ENCODE measurements around the gene KCTD7.
"Not testable (repeated sequence)": the region's sequence is repeated elsewhere in the genome, so short reads cannot be mapped to it uniquely, and the experiment has no call there.

The KCTD7 gene

DNA sequence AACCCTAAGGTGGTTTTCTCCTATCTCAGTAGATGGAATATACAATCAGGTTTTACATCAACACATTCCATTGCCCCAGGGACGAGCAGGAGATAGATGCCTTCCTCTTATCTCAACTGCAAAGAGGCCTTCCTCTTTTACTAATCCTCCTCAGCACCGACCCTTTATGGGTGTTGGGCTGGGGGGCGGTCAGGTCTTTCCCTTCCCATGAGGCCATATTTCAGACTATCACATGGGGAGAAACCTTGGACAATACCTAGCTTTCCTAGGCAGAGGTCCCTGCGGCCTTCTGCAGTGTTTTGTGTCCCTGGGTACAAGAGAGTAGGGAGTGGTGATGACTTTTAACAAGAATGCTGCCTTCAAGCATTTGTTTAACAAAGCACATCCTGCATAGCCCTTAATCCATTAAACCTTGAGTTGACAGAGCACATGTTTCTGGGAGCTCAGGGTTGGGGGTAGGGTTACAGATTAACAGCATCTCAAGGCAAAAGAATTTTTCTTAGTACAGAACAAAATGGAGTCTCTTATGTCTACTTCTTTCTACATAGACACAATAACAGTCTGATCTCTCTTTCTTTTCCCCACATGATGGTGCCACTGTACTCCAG, 9.2 kb upstream of the KCTD7 start:
- not testable (repeated sequence) for DNase-seq

DNA sequence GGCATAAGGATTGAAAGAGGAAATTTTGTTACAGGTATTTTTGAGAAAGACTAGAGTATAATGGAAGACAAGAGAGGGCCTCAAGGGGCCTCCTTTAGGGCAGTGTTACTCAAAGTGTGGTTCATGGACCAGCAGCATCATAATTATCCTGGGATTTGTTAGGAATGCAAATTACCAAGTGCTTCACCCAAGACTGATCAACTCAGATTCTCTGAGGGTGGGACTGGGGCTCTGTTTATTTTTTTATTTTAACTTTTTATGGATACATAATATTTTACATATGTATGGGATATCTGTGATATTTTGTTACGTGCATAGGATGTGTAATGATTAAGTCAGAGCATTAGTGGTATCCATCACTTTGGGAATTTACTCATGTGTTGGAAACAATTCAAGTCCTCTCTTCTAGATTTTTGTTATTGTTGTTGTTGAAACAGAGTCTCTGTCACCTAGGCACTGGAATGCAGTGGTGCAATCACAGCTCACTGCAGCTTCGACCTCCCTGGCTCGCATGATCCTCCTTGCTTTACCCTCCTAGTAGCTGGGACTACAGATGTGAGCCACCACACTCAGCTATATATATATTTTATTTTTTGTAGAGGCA, 2.2 kb upstream of the KCTD7 start:
- DNase-seq, result no peak

DNA sequence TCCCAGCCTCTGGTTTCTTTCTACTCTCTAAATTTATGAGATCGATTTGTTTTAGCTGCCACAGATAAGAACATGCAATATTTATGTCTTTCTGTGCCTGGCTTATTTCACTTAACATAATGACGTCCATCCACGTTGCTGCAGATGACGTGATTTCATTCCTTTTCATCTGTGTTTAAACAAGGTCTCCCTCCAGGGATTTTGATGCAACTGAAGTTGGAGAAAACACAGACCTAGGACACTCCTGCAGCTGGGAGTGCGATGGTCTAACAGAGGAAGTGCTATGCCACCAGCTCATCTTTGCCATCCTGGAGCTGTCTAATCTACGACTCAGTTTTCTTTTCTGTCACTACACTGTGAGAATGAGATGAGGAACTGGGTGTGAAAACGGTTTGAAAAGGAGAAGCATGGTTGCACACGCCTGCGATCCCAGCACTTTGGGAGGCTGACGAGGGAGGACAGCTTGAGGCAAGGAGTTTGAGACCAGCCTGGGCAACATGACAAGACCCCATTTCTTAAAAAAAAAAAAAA, 1.5 kb upstream of the KCTD7 start:
- no peak for DNase-seq

DNA sequence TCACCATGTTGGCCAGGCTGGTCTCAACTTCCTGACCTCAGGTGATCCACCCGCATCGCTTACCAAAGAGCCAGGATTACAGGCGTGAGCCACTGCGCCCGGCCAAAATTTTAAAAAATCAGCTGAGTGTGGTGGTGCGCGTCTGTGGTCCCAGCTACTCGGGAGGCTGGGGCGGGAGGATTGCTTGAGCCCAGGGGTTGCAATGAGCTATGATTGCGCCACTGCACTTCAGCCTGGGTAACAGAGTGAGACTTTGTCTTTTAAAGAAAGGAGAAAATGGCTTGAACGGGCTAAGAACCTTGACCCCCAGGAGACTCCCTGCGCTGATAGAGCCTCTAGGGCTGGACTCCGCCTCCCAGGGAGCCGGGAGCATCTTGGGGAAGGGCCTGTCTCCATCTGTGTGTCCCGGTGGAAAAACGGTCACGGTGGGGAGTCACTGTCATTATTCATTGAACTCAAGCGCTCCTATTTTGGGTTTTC, 760 bp upstream of the KCTD7 start:
- DNase-seq, result no peak

DNA sequence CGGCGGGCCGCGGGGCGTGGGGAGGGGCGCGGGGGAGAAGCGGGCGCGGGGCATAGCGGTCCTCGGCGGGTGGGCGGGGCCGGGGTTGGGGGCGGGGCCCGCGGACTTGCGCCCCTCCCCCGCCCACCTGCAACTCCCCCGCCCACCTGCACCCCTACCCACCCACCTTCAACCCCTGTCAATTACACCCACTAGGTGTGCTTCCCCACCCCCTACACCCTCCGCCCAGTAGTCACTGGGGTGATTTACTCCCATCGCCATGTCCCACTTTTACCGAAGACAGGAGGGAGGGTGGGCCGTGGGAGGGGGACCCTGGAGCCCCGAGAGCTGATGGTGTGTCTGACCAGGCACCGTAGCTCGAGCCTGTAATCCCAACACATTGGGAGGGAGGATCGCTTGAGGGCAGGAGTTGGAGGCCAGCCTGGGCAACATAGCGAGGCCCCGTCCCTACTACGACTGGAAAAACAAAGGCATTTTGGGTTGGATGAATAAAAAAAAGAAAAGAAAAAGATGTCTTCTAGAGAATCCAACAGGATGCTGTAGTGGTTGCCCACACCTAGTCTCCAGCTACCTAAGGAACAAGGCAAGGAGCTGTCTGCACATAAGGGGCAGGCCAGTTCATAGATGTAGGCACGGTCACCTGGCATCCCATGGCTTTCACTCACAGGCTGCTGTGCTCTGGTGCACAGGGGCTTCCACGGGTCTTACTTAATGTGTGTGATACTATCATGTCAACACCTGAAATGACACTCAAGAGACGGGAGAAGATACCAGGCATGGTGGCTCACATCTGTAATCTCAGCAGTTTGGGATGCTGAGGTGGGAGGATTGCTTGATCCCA, 761 bp downstream of the KCTD7 start:
- no peak for DNase-seq

DNA sequence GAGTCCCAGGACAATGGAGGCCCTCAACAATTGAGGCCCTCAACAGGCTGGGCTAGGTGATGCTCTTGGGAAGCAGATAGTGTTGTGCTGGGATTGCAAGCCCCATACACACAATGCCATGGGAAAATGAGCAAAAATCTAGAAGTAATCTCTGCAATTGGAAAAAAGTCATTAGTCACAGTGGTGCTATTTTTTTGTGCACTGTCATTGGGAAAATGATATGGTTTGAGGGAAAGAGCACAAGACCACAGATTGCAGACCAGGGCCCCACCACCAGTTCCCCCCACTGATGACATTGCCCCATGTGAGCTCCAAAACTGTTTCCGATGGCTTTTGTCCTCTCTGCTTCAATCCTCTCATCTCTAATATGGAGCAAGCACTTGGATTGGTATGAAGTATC, 1.9 kb downstream of the KCTD7 start:
- DNase-seq, result no peak

DNA sequence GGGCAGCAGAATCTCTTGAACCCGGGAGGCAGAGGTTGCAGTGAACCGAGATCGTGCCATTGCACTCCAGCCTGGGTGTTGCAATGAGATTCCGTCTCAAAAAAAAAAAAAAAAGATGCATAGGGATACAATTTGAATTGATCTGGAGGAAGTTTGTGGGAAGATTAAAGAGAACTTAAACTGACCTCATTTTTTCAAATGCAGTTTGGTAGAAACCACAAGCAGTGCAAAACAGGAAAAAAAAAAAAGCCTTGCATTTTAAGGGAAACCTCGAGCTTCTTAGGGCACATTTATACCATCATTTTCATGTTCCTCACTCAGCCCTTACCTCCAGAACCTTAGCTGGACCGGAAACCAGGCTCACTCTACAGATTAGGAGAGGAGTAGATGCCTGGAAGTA, 2.8 kb downstream of the KCTD7 start:
- DNase-seq, result no peak

DNA sequence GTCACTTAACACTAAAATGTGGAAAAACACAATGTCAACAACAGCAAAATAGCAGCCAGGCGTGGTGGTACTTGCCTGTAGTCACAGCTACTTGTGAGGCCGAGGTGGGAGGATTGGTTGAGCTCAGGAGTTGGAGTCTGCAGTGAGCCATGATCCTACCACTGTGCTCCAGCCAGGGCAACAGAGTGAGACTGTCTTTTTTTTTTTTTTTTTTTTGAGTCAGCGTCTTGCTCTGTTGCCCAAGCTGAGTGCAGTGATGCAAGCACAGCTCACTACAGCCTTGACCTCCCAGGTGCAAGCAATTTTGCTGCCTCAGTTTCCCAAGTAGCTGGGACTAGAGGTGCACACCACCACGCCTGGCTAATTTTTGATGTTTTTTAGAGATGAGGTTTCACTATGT, 6.1 kb downstream of the KCTD7 start:
- no peak for DNase-seq

DNA sequence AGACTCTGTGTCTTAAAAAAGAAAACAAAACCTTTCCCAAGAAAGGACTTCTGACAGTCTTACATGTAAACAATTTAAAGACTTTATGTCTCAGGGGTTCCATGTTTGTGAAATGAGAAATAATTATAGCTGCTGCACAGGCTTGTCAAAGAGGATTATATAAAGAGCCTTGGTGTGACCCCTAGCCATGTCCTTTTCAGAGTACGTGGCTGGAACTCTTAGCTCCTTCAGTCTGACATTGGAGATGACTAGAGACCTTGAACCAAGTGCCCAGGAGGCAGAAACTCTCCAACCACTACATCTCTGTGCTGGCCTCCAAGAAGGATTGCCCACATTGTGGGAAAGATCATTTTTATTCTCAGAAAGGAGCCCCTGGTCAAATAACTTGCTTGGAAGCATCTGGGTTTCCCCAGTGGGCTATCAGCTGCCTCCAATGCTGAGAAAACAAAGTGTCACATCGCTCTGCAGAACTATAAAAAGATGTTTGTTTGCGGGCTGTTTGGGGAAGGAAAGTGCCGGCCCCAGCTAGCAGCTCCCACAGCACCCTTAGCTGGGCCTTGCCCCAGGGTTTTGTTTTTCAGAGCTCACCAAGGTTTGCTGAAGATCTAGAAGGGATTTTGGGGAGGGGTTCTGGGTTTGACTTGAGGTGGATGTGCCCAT, 6.8 kb downstream of the KCTD7 start:
- DNase-seq, result not testable (repeated sequence)

DNA sequence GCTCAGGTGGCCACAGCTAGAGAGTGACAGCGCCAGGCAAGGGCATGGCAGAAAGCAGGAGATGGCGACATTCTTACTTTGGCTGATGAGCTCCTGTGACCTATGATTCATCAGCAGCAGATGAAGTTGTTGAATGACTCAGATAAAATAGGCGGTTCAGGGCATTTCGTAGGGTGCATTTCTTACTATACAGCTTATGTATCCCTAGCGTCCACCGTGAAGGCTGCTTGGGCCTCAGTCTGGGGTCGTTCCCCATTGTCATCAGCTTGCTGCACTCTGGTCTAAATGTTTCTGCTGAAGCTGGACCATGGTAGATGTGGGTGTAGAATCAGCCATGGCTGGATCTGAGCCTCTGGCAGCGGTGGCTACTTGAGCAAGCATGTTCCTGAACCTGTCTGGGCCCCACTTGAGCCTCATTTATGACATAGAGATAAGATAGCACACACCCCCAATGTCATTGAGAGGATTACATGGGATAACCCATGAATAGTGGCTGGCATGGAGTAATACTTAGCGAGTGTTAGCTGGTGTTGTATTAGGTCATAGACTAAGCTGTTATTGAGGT, 7.4 kb downstream of the KCTD7 start:
- DNase-seq, result not testable (repeated sequence)

DNA sequence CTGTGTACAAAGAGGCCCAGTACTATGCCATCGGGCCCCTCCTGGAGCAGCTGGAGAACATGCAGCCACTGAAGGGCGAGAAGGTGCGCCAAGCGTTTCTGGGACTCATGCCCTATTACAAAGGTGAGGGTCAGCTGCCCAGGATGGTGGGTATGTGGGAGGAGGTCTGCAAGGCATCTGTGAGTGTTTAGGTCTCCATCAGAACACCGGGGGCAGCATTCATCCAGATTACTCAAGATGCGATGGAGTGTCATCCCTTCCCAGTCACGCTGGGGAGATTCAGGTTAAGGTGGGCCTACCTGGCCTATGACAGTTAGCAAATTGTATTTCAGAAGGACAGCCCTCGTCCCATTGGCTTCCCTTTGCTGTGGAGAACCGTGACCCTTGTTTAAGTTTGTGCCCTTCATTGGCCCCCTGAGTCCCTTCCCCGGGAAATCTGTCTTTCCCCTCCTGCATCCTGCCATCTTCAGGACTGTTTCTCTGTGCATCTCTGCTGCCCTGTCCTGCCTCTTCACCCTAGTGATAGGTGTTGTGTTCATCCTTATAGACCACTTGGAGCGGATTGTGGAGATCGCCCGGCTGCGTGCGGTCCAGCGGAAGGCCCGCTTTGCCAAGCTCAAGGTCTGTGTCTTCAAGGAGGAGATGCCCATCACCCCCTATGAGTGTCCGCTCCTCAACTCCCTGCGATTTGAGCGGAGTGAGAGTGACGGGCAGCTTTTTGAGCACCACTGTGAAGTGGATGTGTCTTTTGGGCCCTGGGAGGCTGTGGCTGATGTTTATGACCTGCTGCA, 9.8 kb downstream of the KCTD7 start:
- no peak for DNase-seq

DNA sequence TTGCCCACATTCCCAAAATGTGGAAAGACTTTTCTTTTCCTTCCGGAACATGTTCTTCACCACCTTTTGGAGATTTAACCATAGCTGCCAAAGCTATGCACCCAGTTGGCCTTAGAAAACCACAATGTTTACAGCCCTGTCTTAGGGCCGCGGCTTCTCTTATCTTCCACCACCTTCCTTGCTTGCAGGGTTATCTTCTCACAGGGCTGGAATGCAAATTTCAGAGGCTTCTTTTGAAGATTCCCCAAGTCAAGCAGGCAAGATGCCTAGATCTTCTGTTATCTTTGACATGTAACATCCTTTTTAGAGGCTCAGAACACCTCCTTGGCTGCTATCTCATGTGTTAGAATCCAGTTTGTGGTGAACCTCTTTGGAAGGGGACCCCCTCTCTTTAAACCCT, 11.1 kb downstream of the KCTD7 start:
- DNase-seq, result no peak

DNA sequence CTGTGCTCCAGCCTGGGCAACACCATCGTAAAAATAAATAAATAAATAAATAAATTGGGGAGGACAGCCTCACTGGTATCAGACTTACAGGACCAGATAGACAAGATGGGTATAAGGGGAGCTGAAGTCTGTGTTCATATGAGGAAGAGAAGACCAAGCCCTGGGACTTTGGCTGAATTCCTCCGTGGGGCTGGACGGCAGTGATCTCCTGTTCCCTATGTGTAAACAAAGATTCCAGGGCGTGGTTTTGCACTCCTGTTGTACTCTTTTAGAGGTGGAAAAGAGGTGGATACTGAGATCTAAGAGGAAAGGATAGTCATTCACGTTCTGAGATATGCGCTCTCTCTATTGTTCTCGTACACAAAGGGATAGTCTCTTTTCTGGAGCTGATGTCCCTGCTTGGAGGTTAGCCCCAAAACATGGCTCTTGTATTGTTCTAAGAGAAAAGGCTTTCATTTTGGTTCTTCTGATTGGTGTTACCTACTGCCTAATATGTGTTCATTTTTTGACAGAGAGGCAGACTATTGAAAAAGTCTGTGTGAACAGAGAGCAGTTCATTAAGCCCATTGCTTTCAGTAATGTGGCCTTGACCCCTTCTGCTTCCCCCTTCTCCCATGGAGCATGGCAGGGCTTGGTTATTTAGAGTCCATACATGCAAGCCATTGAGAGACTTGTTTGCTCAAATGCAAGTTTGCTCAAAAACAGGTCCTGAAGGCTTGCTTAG, 12.3 kb downstream of the KCTD7 start:
- DNase-seq, result no peak

DNA sequence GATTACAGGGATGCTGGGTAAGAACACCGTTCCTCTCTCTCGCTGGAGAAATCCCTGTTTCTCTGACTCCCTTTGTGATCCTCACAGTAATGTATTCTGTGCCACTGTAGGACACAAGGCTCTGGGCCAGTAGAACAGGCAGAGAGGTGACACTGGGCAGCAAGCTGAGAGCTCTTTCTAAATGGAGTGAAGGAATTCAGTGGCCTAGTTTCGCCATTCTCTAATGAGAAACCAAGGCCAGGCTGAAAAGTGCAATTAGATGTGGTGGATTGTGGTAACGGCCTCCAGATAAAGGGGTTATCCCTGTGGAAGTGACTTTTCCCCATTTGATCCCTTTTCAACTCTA, 12.8 kb downstream of the KCTD7 start:
- no peak for DNase-seq

DNA sequence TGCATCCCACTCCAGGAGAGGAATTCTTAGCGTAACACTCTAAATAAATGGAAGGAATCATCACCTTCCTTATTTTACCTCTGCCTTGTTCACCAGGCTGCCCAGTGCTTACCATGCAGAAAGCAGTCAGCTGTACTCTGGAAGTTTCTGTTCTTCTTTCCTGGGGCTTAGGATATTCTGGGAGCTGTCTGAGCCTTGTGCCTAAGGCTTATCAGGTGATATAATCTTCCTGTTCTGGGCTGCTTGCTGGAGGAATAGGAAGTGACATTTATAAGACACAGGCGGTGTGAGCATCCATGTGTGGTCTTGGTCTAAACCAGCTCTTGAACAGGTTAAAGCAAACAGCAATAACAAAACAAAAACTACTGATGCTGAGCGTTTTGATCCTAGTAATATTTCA, 13.5 kb downstream of the KCTD7 start:
- DNase-seq, result no peak

DNA sequence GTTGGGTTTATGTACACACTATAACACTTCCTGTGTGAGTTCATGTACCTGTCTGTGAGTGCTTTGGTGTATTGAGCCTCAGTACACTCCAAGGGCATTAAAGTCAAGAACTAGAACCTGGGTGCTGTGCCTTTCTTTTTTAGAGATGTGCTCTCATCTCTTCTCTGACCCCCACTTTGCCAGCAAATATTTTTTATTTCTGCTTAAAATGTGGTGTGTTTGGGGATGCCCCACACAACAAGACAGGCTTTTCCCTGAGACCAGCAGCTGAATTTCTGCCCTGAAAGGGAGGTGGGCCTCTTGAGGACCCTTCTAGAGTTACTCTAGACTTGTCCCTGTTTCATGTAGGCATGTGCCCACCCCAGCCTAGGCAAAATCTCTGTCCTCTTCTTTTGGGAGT, 14.3 kb downstream of the KCTD7 start:
- DNase-seq, result no peak

DNA sequence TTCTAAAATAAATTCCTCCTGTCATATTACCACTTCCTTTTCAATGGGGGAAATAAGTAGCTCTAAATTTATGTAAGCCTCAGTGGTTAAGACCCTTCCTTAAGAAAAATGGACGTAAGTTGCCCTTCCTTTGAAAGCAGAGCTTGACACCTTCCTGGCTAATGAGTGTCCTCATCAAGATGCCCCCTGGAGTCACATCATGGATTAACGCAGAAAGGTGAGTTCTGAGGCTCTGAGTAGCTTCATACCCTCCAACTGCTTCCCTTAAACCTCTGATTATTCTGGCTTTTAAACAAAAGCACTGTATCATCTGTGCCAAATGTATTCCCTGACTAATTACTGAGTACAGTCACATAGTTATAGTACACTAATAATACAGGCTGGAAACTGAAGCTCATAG, 14.7 kb downstream of the KCTD7 start:
- DNase-seq, result no peak

DNA sequence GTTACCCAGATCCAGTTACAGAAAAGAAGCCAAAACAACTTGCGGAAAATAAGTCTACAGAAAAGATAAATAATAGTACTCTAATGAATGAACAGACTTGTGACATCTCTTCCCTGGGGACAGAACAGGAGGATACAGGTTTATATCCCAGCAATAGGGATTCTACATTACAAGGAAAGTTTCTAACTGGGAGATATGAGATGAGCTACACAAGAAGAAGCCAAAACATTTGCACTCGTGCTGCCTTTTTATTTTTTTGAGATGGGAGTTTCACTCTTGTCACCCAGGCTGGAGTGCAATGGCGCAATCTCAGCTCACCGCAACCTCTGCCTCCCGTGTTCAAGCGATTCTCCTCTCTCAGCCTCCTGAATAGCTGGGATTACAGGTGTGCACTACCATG, 22.3 kb downstream of the KCTD7 start:
- DNase-seq, result not testable (repeated sequence)

DNA sequence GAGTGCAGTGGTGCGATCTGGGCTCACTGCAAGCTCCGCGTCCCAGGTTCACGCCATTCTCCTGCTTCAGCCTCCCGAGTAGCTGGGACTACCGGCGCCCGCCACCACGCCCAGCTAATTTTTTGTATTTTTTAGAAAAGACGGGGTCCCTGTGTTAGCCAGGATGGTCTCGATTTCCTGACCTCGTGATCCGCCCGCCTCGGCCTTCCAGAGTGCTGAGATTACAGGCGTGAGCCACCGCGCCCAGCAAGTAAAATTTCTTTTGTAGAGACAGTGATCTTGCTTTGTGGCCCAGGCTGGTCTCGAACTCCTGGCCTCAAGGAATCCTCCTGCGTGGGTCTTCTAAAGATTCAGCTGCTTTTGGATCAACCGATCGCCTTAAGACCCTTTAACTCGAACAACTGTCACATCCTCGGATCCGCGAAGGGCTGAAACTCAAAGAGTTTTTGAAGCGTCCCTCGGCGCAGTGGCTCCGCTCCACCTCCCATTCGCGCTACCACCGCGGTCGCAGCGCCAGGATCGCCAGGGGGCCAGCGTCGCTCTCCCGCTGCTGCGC, 25.1 kb downstream of the KCTD7 start:
- DNase-seq, result not testable (repeated sequence)

DNA sequence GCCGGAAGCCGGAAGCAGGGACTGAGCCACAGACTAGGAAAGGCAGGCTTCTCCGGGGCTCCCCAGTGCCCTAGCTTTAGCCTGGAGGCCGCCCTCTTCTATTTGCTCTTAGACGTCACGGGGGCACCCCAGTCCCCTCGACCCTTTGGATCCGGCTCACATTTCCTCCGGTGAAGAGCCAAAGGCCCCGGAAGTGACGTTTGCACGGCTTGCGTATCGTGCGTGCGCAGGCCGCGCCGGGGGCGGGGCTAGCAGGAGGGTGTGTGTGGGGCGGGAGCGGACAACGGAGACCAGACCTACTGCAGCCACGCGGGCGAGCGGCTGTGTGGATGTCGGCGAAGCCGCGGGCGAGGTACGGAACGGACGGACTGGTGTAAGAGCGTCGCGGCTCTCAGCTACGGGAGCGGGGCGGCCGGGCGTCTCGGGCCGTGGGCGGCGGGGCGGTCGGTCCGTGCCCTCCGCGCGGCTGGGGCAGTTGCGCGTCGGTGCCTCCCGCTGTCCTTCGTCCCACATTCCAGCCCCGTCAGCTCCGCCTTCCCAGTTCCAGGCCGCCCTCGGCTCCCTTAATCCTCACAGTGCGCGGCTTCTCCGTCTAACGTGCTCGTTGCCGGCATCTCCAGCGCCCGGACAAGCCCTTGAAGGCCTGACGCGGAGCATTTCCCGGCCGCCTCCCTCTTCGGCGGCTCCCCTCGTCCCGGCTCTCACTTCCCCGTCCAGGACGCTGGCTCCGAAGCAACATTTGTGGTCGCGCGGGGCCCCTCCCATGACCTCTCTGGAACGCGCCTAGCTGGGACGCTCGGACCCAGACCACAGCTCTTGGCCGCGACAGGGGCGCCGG, 25.8 kb downstream of the KCTD7 start:
- DNase-seq, result peak; percentile 75

Measured in NCI-H1417 treated with DMSO at 0.1 percent for 48 hours (cell line).